HCT116 (cell line): ENCODE results near the gene LRP2BP. TPM values are rescaled to one million over a fixed set of nuclear protein-coding genes. Genes with fewer than 3 reads are reported as not detected.

Source experiments
- ATAC-seq: fragments of 200-7000 bp; cut with Tn5 transposase; 2 replicates; pipeline ENCODE4 v1.9.1; 2020; ENCODE audit warnings: mild to moderate bottlenecking, moderate library complexity
- BruUV-seq: library from RNA; stranded (reverse); fragments of 400-500 nt; replicated peaks from 2 replicates; lab custom pipeline; 2021; lab: Mats Ljungman, UMichigan
- CTCF ChIA-PET: fragments of 300-600 bp; sonication (Branson Sonifier 250); formaldehyde crosslinking; loops from one replicate; lab custom pipeline; 2021; ENCODE audit warnings: antibody characterized with exemption; lab: Charles Lee
- POLR2A ChIA-PET: fragments of 300-600, 350-600 bp; sonication (Branson Sonifier 250); formaldehyde crosslinking; loops from one replicate; lab custom pipeline; 2021; ENCODE audit warnings: antibody characterized with exemption; lab: Charles Lee
- RAD21 ChIA-PET, 2 experiments: fragments of 300-600 bp; sonication (Branson Sonifier 250); formaldehyde crosslinking; loops; one replicate each; lab custom pipeline; 2023; ENCODE audit warnings: low total read pairs in 2 of 2; ENCODE audit not compliant: uncharacterized antibody in 2 of 2, unreplicated experiment in 2 of 2, low non-redundant PET in 1 of 2; lab: Charles Lee
- DNase-seq: peaks from one replicate; pipeline ENCODE4 v3.0.0-alpha.2; 2010; ENCODE audit warnings: low read depth, low spot score
- H2AFZ ChIP-seq: fragments of 200-600 bp; shearing (Covaris generic), sonication (generic); 2 replicates; pipeline ENCODE4 v1.6.1; 2017; ENCODE audit warnings: low read depth, mixed run types, mixed read lengths, antibody characterized with exemption, low read length; ENCODE audit not compliant: poor library complexity, severe bottlenecking
- H3K27ac ChIP-seq: 2 replicates; pipeline ENCODE4 v1.5.1; 2012; ENCODE audit warnings: low read depth, low read length
- H3K27me3 ChIP-seq: fragments of 200-600 bp; sonication (generic); 2 replicates; pipeline ENCODE4 v1.6.1; 2016; ENCODE audit warnings: mixed run types, low read length, mixed read lengths; ENCODE audit not compliant: insufficient read depth
- H3K36me3 ChIP-seq, 2 experiments: fragments of 200-500 bp in 1 of 2; fragments of 200-600 bp in 1 of 2; sonication (Bioruptor generic) in 1 of 2; sonication (generic) in 1 of 2; 2 replicates each; pipeline versions ENCODE4 v1.5.1 to v1.6.1; 2014 to 2016; ENCODE audit warnings: low read length in 2 of 2, inconsistent platforms in 1 of 2, mixed read lengths in 1 of 2, mixed run types in 1 of 2; ENCODE audit not compliant: insufficient read depth in 2 of 2, control insufficient read depth in 1 of 2
- H3K4me1 ChIP-seq, 2 experiments: fragments of 200-600 bp in 1 of 2; sonication (generic) in 1 of 2; 2 replicates each; pipeline versions ENCODE4 v1.5.1 to v1.6.1; 2012 to 2017; ENCODE audit warnings: low read length in 2 of 2, inconsistent platforms in 1 of 2, mild to moderate bottlenecking in 1 of 2, mixed read lengths in 1 of 2, mixed run types in 1 of 2, moderate library complexity in 1 of 2; ENCODE audit not compliant: insufficient read depth in 2 of 2, control insufficient read depth in 1 of 2
- H3K4me2 ChIP-seq: fragments of 200-600 bp; sonication (generic); 2 replicates; pipeline ENCODE4 v1.6.1; 2017; ENCODE audit warnings: mixed run types, low read length, mixed read lengths
- H3K4me3 ChIP-seq, 2 experiments: fragments of 200-600 bp in 1 of 2; sonication (generic) in 1 of 2; replicated peaks in 1 of 2; 2 replicates each; pipeline ENCODE4 v1.5.1; 2011 to 2016; ENCODE audit warnings: low read length in 2 of 2, control low read depth in 1 of 2, low read depth in 1 of 2, mild to moderate bottlenecking in 1 of 2, mixed read lengths in 1 of 2, mixed run types in 1 of 2
- H3K79me2 ChIP-seq: fragments of 200-600 bp; sonication (generic); 2 replicates; pipeline ENCODE4 v1.6.1; 2017; ENCODE audit warnings: mild to moderate bottlenecking, mixed run types, low read length, moderate library complexity, mixed read lengths; ENCODE audit not compliant: insufficient read depth
- H3K9ac ChIP-seq: fragments of 200-600 bp; sonication (generic); 2 replicates; pipeline ENCODE4 v1.6.1; 2016; ENCODE audit warnings: low read length, mixed read lengths
- H3K9me2 ChIP-seq: fragments of 200-600 bp; sonication (generic), shearing (Covaris generic); 2 replicates; pipeline ENCODE4 v1.6.1; 2017; ENCODE audit warnings: mixed run types, mild to moderate bottlenecking, moderate library complexity; ENCODE audit not compliant: insufficient read depth
- H3K9me3 ChIP-seq, 2 experiments: fragments of 200-500 bp in 1 of 2; fragments of 200-600 bp in 1 of 2; sonication (Bioruptor generic) in 1 of 2; sonication (generic) in 1 of 2; 2 replicates each; pipeline ENCODE4 v1.6.1; 2014 to 2017; ENCODE audit warnings: low read length in 2 of 2, mixed read lengths in 2 of 2, inconsistent platforms in 1 of 2, low read depth in 1 of 2, mild to moderate bottlenecking in 1 of 2, mixed run types in 1 of 2, moderate library complexity in 1 of 2; ENCODE audit not compliant: control insufficient read depth in 1 of 2, insufficient read depth in 1 of 2
- H4K20me1 ChIP-seq: fragments of 200-600 bp; sonication (generic), shearing (Covaris generic); 2 replicates; pipeline ENCODE4 v1.6.1; 2017; ENCODE audit warnings: mixed run types, mild to moderate bottlenecking, moderate library complexity; ENCODE audit not compliant: insufficient read depth
- ATF3 ChIP-seq: IDR thresholded peaks from 2 replicates; pipeline ENCODE4 v1.6.1; 2012
- CTCF ChIP-seq, 3 experiments: fragments of 200-600 bp in 1 of 3; sonication (generic) in 1 of 3; IDR thresholded peaks in 2 of 3; conservative IDR thresholded peaks in 1 of 3; 2 replicates each; pipeline ENCODE4 v1.5.1; 2012 to 2017; ENCODE audit warnings: low read depth in 2 of 3, low read length in 2 of 3, antibody characterized with exemption in 1 of 3, borderline replicate concordance in 1 of 3, control low read depth in 1 of 3, mild to moderate bottlenecking in 1 of 3, mixed read lengths in 1 of 3, mixed run types in 1 of 3, moderate library complexity in 1 of 3; ENCODE audit not compliant: insufficient read depth in 1 of 3
- EGR1 ChIP-seq: IDR thresholded peaks from 2 replicates; pipeline ENCODE4 v1.6.1; 2012; ENCODE audit warnings: low read depth
- ELF1 ChIP-seq: IDR thresholded peaks from 2 replicates; pipeline ENCODE4 v1.6.1; 2012; ENCODE audit warnings: low read depth, borderline replicate concordance
- EZH2 ChIP-seq: fragments of 200-600 bp; sonication (generic); IDR thresholded peaks from 2 replicates; pipeline ENCODE4 v1.6.1; 2017; ENCODE audit warnings: antibody characterized with exemption, mixed run types
- EZH2phosphoT487 ChIP-seq: fragments of 200-600 bp; IDR thresholded peaks from 2 replicates; pipeline ENCODE4 v1.6.1; 2018; ENCODE audit warnings: antibody characterized with exemption, borderline replicate concordance
- JUND ChIP-seq: IDR thresholded peaks from 2 replicates; pipeline ENCODE4 v1.6.1; 2012
- SIN3A ChIP-seq: IDR thresholded peaks from 2 replicates; pipeline ENCODE4 v1.6.1; 2012; ENCODE audit warnings: low read depth
- TCF7L2 ChIP-seq: IDR thresholded peaks from 2 replicates; pipeline ENCODE4 v1.7.0; 2011; ENCODE audit warnings: borderline replicate concordance, inconsistent platforms; ENCODE audit not compliant: insufficient read depth, insufficient read length; ENCODE audit errors: extremely low read depth
- YY1 ChIP-seq: IDR thresholded peaks from 2 replicates; pipeline ENCODE4 v1.6.1; 2011; ENCODE audit warnings: low read length, low read depth, moderate library complexity, mild to moderate bottlenecking; ENCODE audit not compliant: insufficient replicate concordance; ENCODE audit errors: extremely low read depth
- ZBTB33 ChIP-seq: IDR thresholded peaks from 2 replicates; pipeline ENCODE4 v1.6.1; 2011; ENCODE audit warnings: mild to moderate bottlenecking, low read length, moderate library complexity; ENCODE audit not compliant: insufficient replicate concordance; ENCODE audit errors: extremely low read depth
- ZNF274 ChIP-seq: fragments of 200-500 bp; sonication (Bioruptor generic); IDR thresholded peaks from 2 replicates; pipeline ENCODE4 v1.6.1; 2014; ENCODE audit warnings: mild to moderate bottlenecking, low read depth, low read length, inconsistent platforms
- intact Hi-C: fragments of 100-400 bp; cut with micrococcal nuclease; formaldehyde crosslinking; loops from 2 replicates; pipeline ENCODE4 v1.10.0; 2022
- total RNA-seq: library from RNA; stranded (reverse); gene quantifications from one replicate; pipeline ENCODE4 v1.2.1, GENCODE V29; 2021; ENCODE audit not compliant: unreplicated experiment

LRP2BP gene
- total RNA-seq, 1 experiment from 2014 or later, result 2.9 TPM

- no TSS peak for BruUV-seq
- ATAC-seq, result no peak
- DNase-seq, result no peak
These were observed 36.8 kb downstream of the LRP2BP start for GRCh38 chr4:185358959-185359358.

GRCh38 chr4:185358514-185358913 lies 37.2 kb downstream of the LRP2BP start:
- no peaks in the 10 kb centered on the region for H3K36me3 ChIP-seq
- no TSS peak for BruUV-seq
- ATAC-seq (no peak), DNase-seq (no peak)
- no peak overlapping the region for H2AFZ ChIP-seq
- no peak overlapping the region for H3K4me3 ChIP-seq
- intact Hi-C loops, result no loop called here
- H3K4me2 ChIP-seq, result no peak overlapping the region
- no peaks in the 10 kb centered on the region for H4K20me1 ChIP-seq
- H3K9me3 ChIP-seq, result no peaks in the 10 kb centered on the region
- CTCF ChIA-PET, result no interaction called here
- no peaks in the 10 kb centered on the region for H3K9me2 ChIP-seq
- peaks cover 0 to 8% of the 10 kb centered on the region in 2 experiments; a peak in 2 of 4 replicates for H3K4me1 ChIP-seq
- RAD21 ChIA-PET, result no interaction called here
- H3K9ac ChIP-seq, result no peak overlapping the region
- no peaks in the 10 kb centered on the region for H3K27me3 ChIP-seq
- no peak overlapping the region for H3K27ac ChIP-seq
- POLR2A ChIA-PET, result no interaction called here
- no peaks in the 10 kb centered on the region for H3K79me2 ChIP-seq
- TF ChIP-seq EZH2phosphoT487 (no peak), CTCF (IDR thresholded peaks at IDR 0.05 in 2 of 3, conservative IDR thresholded peaks at IDR 0.05 in 1 of 3; ENCODE audit: borderline replicate concordance in 1 of 3, insufficient read depth in 1 of 3, low read depth in 2 of 3, low read length in 2 of 3) (no peak), ATF3 (no peak), ZNF274 (no peak), ELF1 (no peak)

More at GRCh38 chr4:185358959-185359358, 36.8 kb downstream of the LRP2BP start:
- intact Hi-C loops, result no loop called here
- H3K9me3 ChIP-seq, result no peaks in the 10 kb centered on the region
- H3K4me1 ChIP-seq, result peaks cover 0 to 8% of the 10 kb centered on the region in 2 experiments; a peak in 2 of 4 replicates
- ChIA-PET POLR2A (no interaction called here), CTCF (no interaction called here), RAD21 (no interaction called here)
- no peaks in the 10 kb centered on the region for H3K36me3 ChIP-seq
- no peaks in the 10 kb centered on the region for H3K79me2 ChIP-seq
- no peaks in the 10 kb centered on the region for H4K20me1 ChIP-seq
- no peak overlapping the region for H3K27ac ChIP-seq
- no peak overlapping the region for H3K4me2 ChIP-seq
- no peak overlapping the region for H3K4me3 ChIP-seq
- no peak overlapping the region for H3K9ac ChIP-seq
- H3K9me2 ChIP-seq, result no peaks in the 10 kb centered on the region
- TF ChIP-seq EZH2phosphoT487, result no peak
- no peak for TF ChIP-seq EZH2
- TF ChIP-seq TCF7L2, result no peak
- no peak for TF ChIP-seq SIN3A
- TF ChIP-seq EGR1, result no peak
- no peak for TF ChIP-seq JUND
- TF ChIP-seq YY1, result no peak
- TF ChIP-seq ZBTB33, result no peak
- H2AFZ ChIP-seq, result no peak overlapping the region
- no peaks in the 10 kb centered on the region for H3K27me3 ChIP-seq
